Mammary epithelial cell (primary cell): Measurements from ENCODE around the gene INPP4B.

Experiments used
- CTCF ChIP-seq, 2 donors: IDR thresholded peaks in 1 of 2; conservative IDR thresholded peaks in 1 of 2; 2 replicates each; pipeline ENCODE4 v1.5.1; 2011 to 2012; ENCODE audit warnings: inconsistent platforms in 2 of 2, low read length in 2 of 2, mild to moderate bottlenecking in 2 of 2, control low read depth in 1 of 2, low read depth in 1 of 2; ENCODE audit not compliant: insufficient read depth in 1 of 2; ENCODE audit errors: extremely low read depth in 1 of 2
- EZH2 ChIP-seq: IDR thresholded peaks from 2 replicates; pipeline ENCODE4 v1.6.1; 2012; ENCODE audit warnings: low read length, inconsistent platforms, borderline replicate concordance

- TF ChIP-seq CTCF (conservative IDR thresholded peaks at IDR 0.05 in 1 of 2, IDR thresholded peaks at IDR 0.05 in 1 of 2; ENCODE audit: extremely low read depth in 1 of 2, insufficient read depth in 1 of 2, low read depth in 1 of 2, low read length in 2 of 2), result no peak
- TF ChIP-seq EZH2, result no peak
These were observed 120.2 kb downstream of the INPP4B start for GRCh38 chr4:142725886-142726285.
